Fibroblast of lung (primary cell): ENCODE results near the gene COBL.

Experiments used
- EZH2 ChIP-seq: IDR thresholded peaks from 2 replicates; pipeline ENCODE4 v1.5.1; 2012; ENCODE audit warnings: low read length, control low read depth, mild to moderate bottlenecking; ENCODE audit errors: missing control alignments
- TF ChIP-seq, protein P1 (sequence below), 2 donors: IDR thresholded peaks in 1 of 2; conservative IDR thresholded peaks in 1 of 2; 1 replicate in 1 of 2; 2 replicates in 1 of 2; pipeline ENCODE4 v1.5.1; 2011 to 2012; ENCODE audit warnings: low read length in 2 of 2, control low read depth in 1 of 2, inconsistent platforms in 1 of 2, low read depth in 1 of 2, mild to moderate bottlenecking in 1 of 2

DNA sequence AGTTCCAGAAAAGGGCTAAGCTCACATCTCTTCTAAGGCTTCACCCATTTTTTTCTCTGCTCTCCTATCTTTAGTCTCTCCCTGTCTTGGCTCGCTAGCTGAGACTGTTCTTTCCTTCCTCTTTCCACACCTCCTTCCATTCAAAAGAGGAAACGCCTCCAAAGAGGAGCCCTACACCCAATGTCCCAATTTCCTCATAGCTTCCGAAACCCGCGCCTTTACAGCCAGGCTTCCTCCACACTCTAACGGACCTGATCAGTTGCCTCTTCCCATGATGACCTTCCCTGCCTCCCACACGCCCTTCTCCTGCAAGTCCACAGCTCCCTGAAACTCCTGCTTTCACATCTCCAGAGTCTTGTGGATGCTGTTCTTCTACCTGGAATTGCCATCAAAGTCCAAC is 71.7 kb downstream of the COBL start:
- TF ChIP-seq, protein P1, sequence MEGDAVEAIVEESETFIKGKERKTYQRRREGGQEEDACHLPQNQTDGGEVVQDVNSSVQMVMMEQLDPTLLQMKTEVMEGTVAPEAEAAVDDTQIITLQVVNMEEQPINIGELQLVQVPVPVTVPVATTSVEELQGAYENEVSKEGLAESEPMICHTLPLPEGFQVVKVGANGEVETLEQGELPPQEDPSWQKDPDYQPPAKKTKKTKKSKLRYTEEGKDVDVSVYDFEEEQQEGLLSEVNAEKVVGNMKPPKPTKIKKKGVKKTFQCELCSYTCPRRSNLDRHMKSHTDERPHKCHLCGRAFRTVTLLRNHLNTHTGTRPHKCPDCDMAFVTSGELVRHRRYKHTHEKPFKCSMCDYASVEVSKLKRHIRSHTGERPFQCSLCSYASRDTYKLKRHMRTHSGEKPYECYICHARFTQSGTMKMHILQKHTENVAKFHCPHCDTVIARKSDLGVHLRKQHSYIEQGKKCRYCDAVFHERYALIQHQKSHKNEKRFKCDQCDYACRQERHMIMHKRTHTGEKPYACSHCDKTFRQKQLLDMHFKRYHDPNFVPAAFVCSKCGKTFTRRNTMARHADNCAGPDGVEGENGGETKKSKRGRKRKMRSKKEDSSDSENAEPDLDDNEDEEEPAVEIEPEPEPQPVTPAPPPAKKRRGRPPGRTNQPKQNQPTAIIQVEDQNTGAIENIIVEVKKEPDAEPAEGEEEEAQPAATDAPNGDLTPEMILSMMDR (conservative IDR thresholded peaks at IDR 0.05 in 1 of 2, IDR thresholded peaks at IDR 0.05 in 1 of 2; ENCODE audit: low read depth in 1 of 2, low read length in 2 of 2) = no peak
- no peak for TF ChIP-seq EZH2
